RKO (cell line): Measurements from ENCODE around the gene SELENOP.
"Not testable (repeated sequence)": the region's sequence is repeated elsewhere in the genome, so short reads cannot be mapped to it uniquely, and the experiment has no call there.

ENCODE experiments used
- DNase-seq: peaks from one replicate; pipeline ENCODE4 v3.0.0-alpha.2; 2016; ENCODE audit warnings: low spot score

The SELENOP gene

GRCh38 chr5:42826757-42827515 lies 15.2 kb upstream of the SELENOP start:
- no peak for DNase-seq

GRCh38 chr5:42825422-42826148 lies 13.9 kb upstream of the SELENOP start:
- DNase-seq = no peak

- no peak for DNase-seq
These were observed 12.8 kb upstream of the SELENOP start for GRCh38 chr5:42824347-42824976.

- DNase-seq = no peak
These were observed 10.9 kb upstream of the SELENOP start for GRCh38 chr5:42822548-42822947.

- DNase-seq = no peak
These were observed 8.1 kb upstream of the SELENOP start for GRCh38 chr5:42819745-42820144.

GRCh38 chr5:42816546-42816945 lies 4.9 kb upstream of the SELENOP start:
- DNase-seq = not testable (repeated sequence)

GRCh38 chr5:42813533-42813932 lies 1.8 kb upstream of the SELENOP start:
- DNase-seq = no peak

GRCh38 chr5:42812620-42813019 lies 928 bp upstream of the SELENOP start:
- DNase-seq = no peak

- DNase-seq = no peak
These were observed 680 bp downstream of the SELENOP start for GRCh38 chr5:42810834-42811590.

- no peak for DNase-seq
These were observed 2.6 kb downstream of the SELENOP start for GRCh38 chr5:42808888-42809611.

GRCh38 chr5:42807722-42808447 lies 3.8 kb downstream of the SELENOP start:
- no peak for DNase-seq

GRCh38 chr5:42806701-42807262 lies 4.9 kb downstream of the SELENOP start:
- no peak for DNase-seq

GRCh38 chr5:42806004-42806700 lies 5.5 kb downstream of the SELENOP start:
- DNase-seq = no peak

- DNase-seq = no peak
These were observed 6.9 kb downstream of the SELENOP start for GRCh38 chr5:42804717-42805339.

GRCh38 chr5:42801516-42802166 lies 10.1 kb downstream of the SELENOP start:
- no peak for DNase-seq

- no peak for DNase-seq
These were observed 10.9 kb downstream of the SELENOP start for GRCh38 chr5:42800748-42801330.

- no peak for DNase-seq
These were observed 12.0 kb downstream of the SELENOP start for GRCh38 chr5:42799668-42800114.

- no peak for DNase-seq
These were observed 12.5 kb downstream of the SELENOP start for GRCh38 chr5:42799241-42799608.
